Cardiac muscle cell (in vitro differentiated cells and primary cell): Measurements from ENCODE around the gene ZNF786. TPM values are rescaled to one million over a fixed set of nuclear protein-coding genes. Genes with fewer than 3 reads are reported as not detected.

ENCODE experiments used
- DNase-seq, 2 donors: peaks; one replicate each; pipeline versions ENCODE4 v3.0.0 to v3.0.0-alpha.2; 2010 to 2017; ENCODE audit warnings: low read depth in 1 of 2, low spot score in 1 of 2
- H3K27ac ChIP-seq: fragments of 200-600 bp; sonication (generic); 2 replicates; pipeline ENCODE4 v1.5.1; 2016
- H3K27me3 ChIP-seq: fragments of 200-600 bp; sonication (generic); 2 replicates; pipeline ENCODE4 v1.6.0; 2016; ENCODE audit warnings: control low read depth
- H3K36me3 ChIP-seq: fragments of 200-600 bp; sonication (generic); 2 replicates; pipeline ENCODE4 v1.5.1; 2016; ENCODE audit warnings: control low read depth
- H3K4me1 ChIP-seq: fragments of 200-600 bp; sonication (generic); 2 replicates; pipeline ENCODE4 v1.8.1; 2017; ENCODE audit warnings: low read depth, mild to moderate bottlenecking, mixed run types
- H3K4me3 ChIP-seq: fragments of 200-600 bp; sonication (generic); 2 replicates; pipeline ENCODE4 v1.5.1; 2016; ENCODE audit warnings: mild to moderate bottlenecking
- H3K9me3 ChIP-seq: fragments of 200-600 bp; sonication (generic); 2 replicates; pipeline ENCODE4 v1.5.1; 2017; ENCODE audit warnings: low read depth, mild to moderate bottlenecking, control low read depth
- polyA plus RNA-seq: library from polyadenylated mRNA; unstranded; fragments of >200 nt; fragmentation: Nextera tagmentation; extraction: Ambion mirVana; gene quantifications from 2 replicates; pipeline ENCODE4 v1.2.1, GENCODE V29; 2016
- total RNA-seq: library from RNA; depleted of rRNA; stranded (reverse); fragments of >200 nt; gene quantifications from 2 replicates; pipeline ENCODE4 v1.2.3, GENCODE V29; 2016
- TF ChIP-seq, protein P1 (sequence below): IDR thresholded peaks from 2 replicates; pipeline ENCODE4 v1.5.1; 2012; ENCODE audit warnings: low read depth, mild to moderate bottlenecking, low read length

The ZNF786 gene
- total and polyA plus RNA-seq, 2 experiments from 2014 or later = 6.2 to 11.1 TPM

DNA sequence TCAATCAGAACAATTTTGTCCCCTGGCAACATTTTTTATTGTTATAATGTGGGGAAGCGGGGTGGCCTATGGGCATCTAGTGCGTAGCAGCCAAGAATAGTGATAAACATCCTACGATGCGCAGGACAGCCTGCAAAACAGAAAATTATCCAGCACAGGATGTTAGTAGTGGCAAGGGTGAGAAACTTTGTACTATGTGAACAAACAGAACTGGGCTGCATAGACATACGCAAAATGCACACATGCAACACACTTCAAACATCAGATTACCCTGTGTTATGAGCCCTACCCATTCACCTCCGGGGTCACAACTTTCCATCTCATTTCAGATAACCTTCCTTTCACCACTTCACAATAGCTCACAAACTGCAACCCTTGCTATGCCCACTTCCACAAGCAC is 3.1 kb downstream of the ZNF786 start:
- TF ChIP-seq, protein P1, sequence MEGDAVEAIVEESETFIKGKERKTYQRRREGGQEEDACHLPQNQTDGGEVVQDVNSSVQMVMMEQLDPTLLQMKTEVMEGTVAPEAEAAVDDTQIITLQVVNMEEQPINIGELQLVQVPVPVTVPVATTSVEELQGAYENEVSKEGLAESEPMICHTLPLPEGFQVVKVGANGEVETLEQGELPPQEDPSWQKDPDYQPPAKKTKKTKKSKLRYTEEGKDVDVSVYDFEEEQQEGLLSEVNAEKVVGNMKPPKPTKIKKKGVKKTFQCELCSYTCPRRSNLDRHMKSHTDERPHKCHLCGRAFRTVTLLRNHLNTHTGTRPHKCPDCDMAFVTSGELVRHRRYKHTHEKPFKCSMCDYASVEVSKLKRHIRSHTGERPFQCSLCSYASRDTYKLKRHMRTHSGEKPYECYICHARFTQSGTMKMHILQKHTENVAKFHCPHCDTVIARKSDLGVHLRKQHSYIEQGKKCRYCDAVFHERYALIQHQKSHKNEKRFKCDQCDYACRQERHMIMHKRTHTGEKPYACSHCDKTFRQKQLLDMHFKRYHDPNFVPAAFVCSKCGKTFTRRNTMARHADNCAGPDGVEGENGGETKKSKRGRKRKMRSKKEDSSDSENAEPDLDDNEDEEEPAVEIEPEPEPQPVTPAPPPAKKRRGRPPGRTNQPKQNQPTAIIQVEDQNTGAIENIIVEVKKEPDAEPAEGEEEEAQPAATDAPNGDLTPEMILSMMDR = no peak
- H3K27ac ChIP-seq = no peak overlapping the region
- no peaks in the 10 kb centered on the region for H3K9me3 ChIP-seq
- no peaks in the 10 kb centered on the region for H3K36me3 ChIP-seq
- no peak overlapping the region for H3K4me3 ChIP-seq
- no peaks in the 10 kb centered on the region for H3K27me3 ChIP-seq
- no peak for DNase-seq
- no peaks in the 10 kb centered on the region for H3K4me1 ChIP-seq

DNA sequence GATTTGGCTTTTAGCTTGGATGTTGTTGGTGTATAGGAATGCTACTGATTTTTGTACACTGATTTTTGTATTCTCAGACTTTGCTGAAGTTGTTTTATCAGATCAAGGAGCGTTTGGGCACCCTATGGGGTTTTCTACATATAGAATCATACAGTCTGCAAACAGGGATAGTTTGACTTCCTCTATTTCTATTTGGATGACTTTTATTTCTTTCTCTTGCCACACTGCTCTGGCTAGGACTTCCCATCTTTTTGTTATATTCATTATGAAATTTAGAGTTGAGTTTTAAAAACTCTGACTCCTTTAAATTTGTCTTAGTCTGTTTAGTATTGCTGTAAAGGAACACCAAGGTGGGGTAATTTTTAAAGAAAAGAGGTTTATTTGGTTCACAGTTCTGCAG is 4.7 kb downstream of the ZNF786 start:
- no peaks in the 10 kb centered on the region for H3K4me1 ChIP-seq
- H3K36me3 ChIP-seq = no peaks in the 10 kb centered on the region
- TF ChIP-seq, protein P1 = no peak
- no peak overlapping the region for H3K27ac ChIP-seq
- H3K27me3 ChIP-seq = no peaks in the 10 kb centered on the region
- H3K9me3 ChIP-seq = no peaks in the 10 kb centered on the region
- H3K4me3 ChIP-seq = no peak overlapping the region
- no peak for DNase-seq

GRCh38 chr7:149084407-149084806 is 6.1 kb downstream of the ZNF786 start:
- H3K9me3 ChIP-seq = no peaks in the 10 kb centered on the region
- no peak overlapping the region for H3K27ac ChIP-seq
- no peak overlapping the region for H3K4me3 ChIP-seq
- no peaks in the 10 kb centered on the region for H3K4me1 ChIP-seq
- TF ChIP-seq, protein P1 = no peak
- no peak for DNase-seq
- H3K36me3 ChIP-seq = no peaks in the 10 kb centered on the region
- no peaks in the 10 kb centered on the region for H3K27me3 ChIP-seq

DNA sequence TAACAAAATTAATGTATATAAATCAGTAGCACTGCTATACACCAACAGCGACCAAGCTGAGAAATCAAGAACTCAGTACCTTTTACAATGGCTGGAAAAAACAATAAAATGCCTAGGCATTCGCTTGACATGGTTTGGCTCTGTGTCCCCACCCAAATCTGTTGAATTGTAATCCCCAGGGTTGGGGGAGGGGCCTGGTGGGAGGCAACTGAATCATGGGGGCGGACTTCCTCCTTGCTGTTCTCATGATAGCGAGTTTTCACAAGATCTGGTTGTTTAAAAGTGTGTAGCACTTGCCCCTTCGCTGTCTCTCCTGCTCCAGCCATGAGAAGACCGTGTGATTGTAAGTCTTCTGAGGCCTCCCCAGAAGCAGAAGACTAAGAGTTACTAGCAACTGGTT is 8.6 kb downstream of the ZNF786 start:
- H3K36me3 ChIP-seq = peaks cover 5% of the 10 kb centered on the region
- no peak overlapping the region for H3K4me3 ChIP-seq
- TF ChIP-seq, protein P1 = no peak

DNA sequence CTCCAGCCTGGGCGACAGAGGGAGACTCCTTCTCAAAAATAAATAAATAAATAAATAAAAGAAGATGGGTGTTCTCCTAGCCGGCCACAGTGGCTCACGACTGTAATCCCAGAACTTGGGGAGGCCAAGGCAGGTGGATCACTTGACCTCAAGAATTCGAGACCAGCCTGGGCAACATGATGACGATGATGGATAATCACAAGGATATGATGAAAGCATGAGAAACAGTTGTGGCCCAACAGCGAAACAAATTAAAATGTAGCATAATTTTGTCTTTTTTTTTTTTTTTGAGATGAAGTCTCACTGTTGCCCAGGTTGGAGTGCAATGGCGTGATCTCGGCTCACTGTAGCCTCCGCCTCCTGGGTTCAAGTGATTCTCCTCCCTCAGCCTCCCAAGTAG is 12.9 kb downstream of the ZNF786 start:
- H3K9me3 ChIP-seq = no peaks in the 10 kb centered on the region
- H3K27me3 ChIP-seq = no peaks in the 10 kb centered on the region
- no peak overlapping the region for H3K27ac ChIP-seq
- H3K36me3 ChIP-seq = peaks cover 8% of the 10 kb centered on the region
- no peaks in the 10 kb centered on the region for H3K4me1 ChIP-seq
- H3K4me3 ChIP-seq = no peak overlapping the region
- TF ChIP-seq, protein P1 = no peak
- DNase-seq = no peak

More for the DNA sequence above, 8.6 kb downstream of the ZNF786 start:
- Histone ChIP-seq H3K9me3 (no peaks in the 10 kb centered on the region), H3K4me1 (no peaks in the 10 kb centered on the region), H3K27me3 (no peaks in the 10 kb centered on the region), H3K27ac (no peak overlapping the region)
- no peak for DNase-seq

DNA sequence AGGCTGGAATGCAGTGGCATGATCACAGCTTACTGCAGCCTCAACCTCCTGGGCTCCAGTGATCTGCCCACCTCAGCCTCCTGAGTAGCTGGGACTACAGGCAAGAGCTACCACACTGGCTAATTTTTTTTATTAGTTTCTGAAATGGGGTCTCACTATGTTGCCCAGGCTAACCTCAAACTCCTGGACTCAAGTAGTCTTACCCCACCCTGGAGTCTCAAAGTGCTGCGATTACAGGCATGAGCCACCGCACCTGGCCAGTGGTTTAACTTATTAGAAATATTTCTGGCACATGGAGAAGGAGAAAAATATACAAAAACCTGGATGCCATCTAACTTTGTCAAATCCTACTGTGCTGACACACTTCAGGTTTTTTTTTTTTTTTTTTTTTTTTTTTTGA is 15.2 kb downstream of the ZNF786 start:
- DNase-seq = no peak
- TF ChIP-seq, protein P1 = no peak

More for the DNA sequence above, 15.2 kb downstream of the ZNF786 start:
- H3K36me3 ChIP-seq = peaks cover 9% of the 10 kb centered on the region
- no peak overlapping the region for H3K4me3 ChIP-seq
- H3K27ac ChIP-seq = no peak overlapping the region
- no peaks in the 10 kb centered on the region for H3K4me1 ChIP-seq
- no peaks in the 10 kb centered on the region for H3K9me3 ChIP-seq
- no peaks in the 10 kb centered on the region for H3K27me3 ChIP-seq
